HL-60 (cell line): ENCODE results near the gene PSMD3.
A peak's percentile ranks its signal among the peaks of the same experiment; 100 is the strongest.

Experiments used
- DNase-seq, 2 experiments: peaks; one replicate each; pipeline ENCODE4 v3.0.0-alpha.2; 2010 to 2020; ENCODE audit warnings: low read depth in 1 of 2, low spot score in 1 of 2
- H3K27ac ChIP-seq: fragments of 250-450 bp; sonication (Bioruptor Pico); replicated peaks from 2 replicates; pipeline ENCODE4 v1.5.1; 2020; ENCODE audit warnings: mild to moderate bottlenecking, moderate library complexity
- H3K27me3 ChIP-seq: fragments of 250-450 bp; sonication (Bioruptor Pico); 2 replicates; pipeline ENCODE4 v1.5.1; 2021; ENCODE audit warnings: mild to moderate bottlenecking, moderate library complexity; ENCODE audit not compliant: insufficient read depth, poor library complexity, severe bottlenecking
- H3K4me3 ChIP-seq: replicated peaks from 2 replicates; pipeline ENCODE4 v1.5.1; 2011; ENCODE audit warnings: mild to moderate bottlenecking, control low read depth, low read length; ENCODE audit not compliant: insufficient read depth
- CTCF ChIP-seq: IDR thresholded peaks from one replicate; pipeline ENCODE4 v1.5.1; 2011; ENCODE audit warnings: low read length, control low read depth, inconsistent platforms; ENCODE audit not compliant: insufficient read depth
- GABPA ChIP-seq: IDR thresholded peaks from 2 replicates; pipeline ENCODE4 v1.6.1; 2012; ENCODE audit warnings: low read depth
- POLR2AphosphoS5 ChIP-seq: IDR thresholded peaks from 2 replicates; pipeline ENCODE4 v1.6.1; 2012; ENCODE audit warnings: low read depth
- REST ChIP-seq: IDR thresholded peaks from 2 replicates; pipeline ENCODE4 v1.6.1; 2012; ENCODE audit warnings: low read depth; ENCODE audit not compliant: insufficient replicate concordance
- SPI1 ChIP-seq: IDR thresholded peaks from 2 replicates; pipeline ENCODE4 v1.6.1; 2012; ENCODE audit warnings: low read depth, mild to moderate bottlenecking, borderline replicate concordance

The PSMD3 gene

GRCh38 chr17:39939106-39939505 is 41.5 kb upstream of the PSMD3 start:
- no peak for DNase-seq
- no peak for TF ChIP-seq GABPA
- no peak for TF ChIP-seq REST
- no peak for TF ChIP-seq SPI1
- no peak for TF ChIP-seq CTCF
- TF ChIP-seq POLR2AphosphoS5 = no peak

GRCh38 chr17:39939588-39940419 is 40.8 kb upstream of the PSMD3 start:
- peak in 1 of 2 experiments; percentile 53 for DNase-seq
- Histone ChIP-seq H3K4me3 (no peak overlapping the region), H3K27ac (no peak overlapping the region), H3K27me3 (no peaks in the 10 kb centered on the region)
- TF ChIP-seq POLR2AphosphoS5 (no peak), CTCF (peak; percentile 50), SPI1 (no peak), REST (no peak)

More at GRCh38 chr17:39939106-39939505, 41.5 kb upstream of the PSMD3 start:
- Histone ChIP-seq H3K27ac (no peak overlapping the region), H3K27me3 (no peaks in the 10 kb centered on the region), H3K4me3 (no peak overlapping the region)

GRCh38 chr17:39943702-39944392 is 36.8 kb upstream of the PSMD3 start:
- TF ChIP-seq GABPA = no peak
- no peak for TF ChIP-seq REST
- TF ChIP-seq SPI1 = no peak
- no peak for TF ChIP-seq POLR2AphosphoS5
- TF ChIP-seq CTCF = no peak
- H3K27me3 ChIP-seq = no peaks in the 10 kb centered on the region
- no peak for DNase-seq
- no peak overlapping the region for H3K4me3 ChIP-seq
- H3K27ac ChIP-seq = no peak overlapping the region
